HL-60/S4 (cell line): ENCODE results near the gene PAX3.
"Not testable (repeated sequence)": the region's sequence is repeated elsewhere in the genome, so short reads cannot be mapped to it uniquely, and the experiment has no call there.

Experiments used
- in situ Hi-C: fragments of 300-500 bp; cut with MboI; formaldehyde crosslinking; loops from 2 replicates; pipeline ENCODE4 v1.14.3; 2022; ENCODE audit warnings: low sequenced_read_pairs

The PAX3 gene

DNA sequence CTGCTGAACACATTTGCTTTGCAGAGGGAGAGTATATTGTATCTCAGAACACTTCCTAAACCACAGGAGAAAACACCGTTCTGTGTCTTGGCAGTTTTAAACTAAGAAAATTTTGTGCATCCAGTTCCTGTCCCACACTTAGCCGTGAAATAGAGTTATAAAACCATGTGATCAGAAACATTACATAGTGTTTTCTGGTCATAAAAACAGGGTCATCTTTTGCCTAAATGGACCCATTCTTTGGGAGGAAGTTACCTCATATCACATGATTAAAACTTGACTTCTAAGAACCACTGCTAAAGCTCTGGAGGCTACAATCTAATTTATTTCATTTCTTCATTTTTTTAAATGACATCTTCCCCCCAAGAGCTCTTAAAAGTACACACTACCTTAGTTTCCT, 138.7 kb downstream of the PAX3 start:
- in situ Hi-C loops = no loop called here

- in situ Hi-C loops = no loop called here
These were observed 139.6 kb downstream of the PAX3 start for GRCh38 chr2:222159221-222159620.

DNA sequence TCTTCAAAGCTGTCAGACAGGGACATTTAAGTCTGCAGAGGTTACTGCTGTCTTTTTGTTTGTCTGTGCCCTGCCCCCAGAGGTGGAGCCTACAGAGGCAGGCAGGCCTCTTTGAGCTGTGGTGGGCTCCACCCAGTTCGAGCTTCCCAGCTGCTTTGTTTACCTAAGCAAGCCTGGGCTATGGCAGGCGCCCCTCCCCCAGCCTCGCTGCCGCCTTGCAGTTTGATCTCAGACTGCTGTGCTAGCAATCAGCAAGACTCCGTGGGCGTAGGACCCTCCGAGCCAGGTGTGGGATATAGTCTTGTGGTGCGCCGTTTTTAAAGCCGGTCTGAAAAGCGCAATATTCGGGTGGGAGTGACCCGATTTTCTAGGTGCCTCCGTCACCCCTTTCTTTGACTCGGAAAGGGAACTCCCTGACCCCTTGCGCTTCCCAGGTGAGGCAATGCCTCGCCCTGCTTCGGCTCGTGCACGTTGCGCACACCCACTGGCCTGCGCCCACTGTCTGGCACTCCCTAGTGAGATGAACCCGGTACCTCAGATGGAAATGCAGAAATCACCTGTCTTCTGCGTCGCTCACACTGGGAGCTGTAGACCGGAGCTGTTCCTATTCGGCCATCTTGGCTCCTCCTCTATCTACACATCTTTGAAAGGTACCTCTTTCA, 143.7 kb downstream of the PAX3 start:
- in situ Hi-C loops = not testable (repeated sequence)
